Thyroid gland (tissue), 4 donors: ENCODE measurements around the gene PIM3.

Source experiments
- CTCF ChIP-seq, 6 experiments: fragments of 200-600 bp in 3 of 6; fragments of 450-650 bp in 3 of 6; sonication (generic) in 3 of 6; IDR thresholded peaks; one replicate each; pipeline ENCODE4 v1.5.1; 2016 to 2019; ENCODE audit warnings: antibody characterized with exemption in 6 of 6, mild to moderate bottlenecking in 2 of 6, inconsistent platforms in 1 of 6, moderate library complexity in 1 of 6
- POLR2A ChIP-seq, 2 donors: fragments of 450-650 bp; IDR thresholded peaks; one replicate each; pipeline ENCODE4 v1.6.1; 2017; ENCODE audit warnings: antibody characterized with exemption in 2 of 2, mild to moderate bottlenecking in 2 of 2, moderate library complexity in 1 of 2

DNA sequence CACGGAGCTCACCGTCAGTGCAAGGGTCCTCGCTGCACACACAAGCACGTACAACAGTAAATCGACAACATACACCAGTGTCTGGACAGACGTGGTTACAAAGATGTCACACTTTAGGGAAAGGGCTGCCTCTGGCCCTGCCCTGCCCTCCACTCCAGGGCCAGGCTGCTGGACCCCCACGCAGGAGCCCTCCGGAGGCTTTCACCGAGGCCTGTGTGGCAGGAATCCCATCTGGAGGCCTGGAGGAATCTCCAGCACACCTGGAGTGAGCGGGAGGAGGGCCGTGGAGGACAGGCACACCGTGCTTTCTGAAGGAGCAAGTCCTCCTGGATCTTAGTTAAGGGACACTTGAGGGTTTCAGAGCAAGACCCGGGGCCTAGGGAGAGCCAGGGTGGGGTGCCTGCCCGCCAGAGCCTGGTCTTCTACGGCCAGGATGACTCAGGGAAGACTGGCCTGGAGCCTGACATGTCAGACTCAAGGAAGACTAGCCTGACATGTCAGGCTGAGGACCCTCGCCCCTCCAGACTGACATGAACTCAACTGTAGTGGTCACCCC lies 2.1 kb upstream of the PIM3 start:
- no peak for TF ChIP-seq CTCF (IDR thresholded peaks at IDR 0.05)
- no peak for TF ChIP-seq POLR2A (IDR thresholded peaks at IDR 0.05)
